ENCODE data around the gene LSR. TPM values are rescaled to one million over a fixed set of nuclear protein-coding genes. Genes with fewer than 3 reads are reported as not detected.

LSR gene
- total RNA-seq, 1 donor from 2014 or later = 55.2 TPM

DNA sequence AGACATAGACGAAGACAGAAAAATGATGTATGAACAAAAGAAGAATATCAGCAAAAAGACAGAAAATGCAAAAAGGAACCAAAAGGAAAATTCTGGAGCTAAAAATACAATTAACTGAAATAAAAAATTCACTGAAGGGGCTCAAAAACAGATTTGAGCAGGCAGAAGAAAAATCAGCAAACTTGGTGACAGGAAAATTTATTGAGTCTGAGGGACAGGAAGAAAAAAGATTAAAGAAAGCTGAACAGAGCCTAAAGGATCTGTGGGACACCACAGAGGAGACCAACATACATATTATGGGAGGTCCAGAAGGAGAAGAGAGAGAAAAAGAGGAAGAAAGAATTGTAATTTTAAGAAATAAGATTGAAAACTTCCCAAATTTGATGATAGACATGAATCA is 7.4 kb upstream of the LSR start:
- DNase-seq (ENCODE audit: low spot score) = no peak

- DNase-seq (ENCODE audit: low spot score) = no peak
Observed at GRCh38 chr19:35246466-35247092, 2.2 kb upstream of the LSR start.

DNA sequence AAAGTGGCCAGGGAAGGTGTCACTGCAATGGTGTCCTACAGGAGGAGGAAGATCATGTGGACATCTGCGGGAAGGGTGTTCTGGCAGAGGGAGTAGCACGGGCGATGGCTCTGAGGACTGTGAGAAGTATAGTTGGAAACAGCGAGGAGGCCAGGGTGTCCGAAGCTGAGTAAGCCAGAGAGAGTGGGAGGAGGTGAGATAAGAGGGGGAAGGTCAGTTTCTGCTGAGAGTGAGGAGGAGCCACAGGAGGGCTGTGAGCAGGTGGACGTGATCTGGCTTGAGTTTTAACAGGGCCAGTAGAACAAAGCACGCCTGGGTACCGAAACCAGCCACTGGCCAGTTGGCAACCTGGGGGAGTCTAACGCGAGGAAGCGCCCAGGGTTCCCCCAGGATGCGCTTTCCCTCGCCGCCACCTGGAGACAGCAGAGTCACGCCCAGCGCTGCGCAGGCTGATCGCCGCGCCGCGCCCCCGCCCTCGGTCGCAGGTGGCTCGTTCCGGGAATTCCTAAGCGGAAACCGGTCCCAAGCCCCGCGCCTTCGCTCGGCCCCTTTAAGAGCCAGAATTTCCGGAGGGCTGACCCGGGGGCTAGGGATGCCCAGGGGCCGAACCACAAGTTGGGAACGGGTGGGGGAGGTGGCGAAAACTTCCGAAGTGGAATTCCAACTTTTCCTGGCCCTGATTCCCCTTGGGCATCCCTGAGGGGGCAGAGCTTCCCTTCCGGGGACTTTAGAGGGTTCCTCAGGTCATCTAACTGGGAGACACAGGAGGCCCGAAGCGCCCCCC is 1.1 kb upstream of the LSR start:
- peak; percentile 87 for DNase-seq (ENCODE audit: low spot score)

DNA sequence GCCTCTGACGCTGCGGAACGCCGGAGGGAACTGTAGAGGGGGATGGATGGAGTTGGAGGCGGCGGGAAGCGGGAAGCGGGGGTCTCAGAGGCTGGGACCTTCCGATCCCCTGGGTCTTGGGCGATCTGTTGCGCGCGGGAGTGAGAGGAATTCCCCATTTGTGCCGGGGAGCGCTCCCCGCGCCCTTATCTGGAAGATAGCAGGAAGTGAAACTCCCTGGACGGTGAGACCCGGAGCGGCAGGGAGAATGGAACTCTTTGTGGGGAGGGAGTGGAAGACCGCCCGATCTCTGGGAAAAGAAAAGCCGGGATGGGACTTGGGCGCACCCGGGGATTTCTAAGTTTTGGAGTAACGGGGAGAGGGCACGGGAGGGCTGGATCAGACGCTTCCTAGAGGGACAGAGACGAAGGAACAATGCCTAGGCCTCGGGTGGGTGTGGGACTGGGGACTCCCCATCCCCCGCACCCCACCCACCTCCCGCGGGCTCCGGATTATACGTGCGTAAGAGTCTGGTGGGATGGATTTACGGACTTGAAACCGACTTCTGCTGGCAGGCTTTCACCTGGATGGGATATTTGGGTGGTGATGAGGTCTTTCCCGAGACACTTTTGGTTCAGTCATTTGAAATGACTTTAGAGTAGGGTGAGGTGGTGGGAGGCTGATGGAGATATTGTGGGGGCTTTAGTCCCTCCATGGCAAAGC is 495 bp downstream of the LSR start:
- DNase-seq (ENCODE audit: low spot score) = no peak

- DNase-seq (ENCODE audit: low spot score) = no peak
Observed at GRCh38 chr19:35249848-35250711, 1.3 kb downstream of the LSR start.

DNA sequence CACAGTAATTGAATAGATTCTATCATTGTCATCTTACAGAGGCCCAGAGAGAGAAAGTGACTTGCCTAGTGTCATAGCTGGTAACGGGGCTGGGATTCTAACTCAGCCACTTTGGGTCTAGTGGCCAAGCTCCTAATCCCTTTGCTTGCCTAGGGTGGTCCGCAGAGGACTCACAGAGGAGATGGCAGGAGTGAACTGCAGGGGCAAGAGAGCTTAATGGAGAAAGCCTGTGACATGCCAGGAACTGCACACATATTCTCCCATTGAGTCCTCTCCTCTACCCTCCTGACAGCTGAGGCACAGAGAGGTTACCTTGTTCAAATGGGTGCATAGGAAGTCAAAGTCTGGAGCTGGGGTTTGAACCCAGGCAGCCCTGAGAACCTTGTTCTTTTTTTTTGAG is 2.7 kb downstream of the LSR start:
- DNase-seq (ENCODE audit: low spot score) = no peak

GRCh38 chr19:35253316-35254286 is 4.8 kb downstream of the LSR start:
- DNase-seq (ENCODE audit: low spot score) = no peak

- DNase-seq (ENCODE audit: low spot score) = no peak
Observed at GRCh38 chr19:35254341-35255297, 5.8 kb downstream of the LSR start.

GRCh38 chr19:35256566-35256965 is 7.8 kb downstream of the LSR start:
- DNase-seq (ENCODE audit: low spot score) = no peak

DNA sequence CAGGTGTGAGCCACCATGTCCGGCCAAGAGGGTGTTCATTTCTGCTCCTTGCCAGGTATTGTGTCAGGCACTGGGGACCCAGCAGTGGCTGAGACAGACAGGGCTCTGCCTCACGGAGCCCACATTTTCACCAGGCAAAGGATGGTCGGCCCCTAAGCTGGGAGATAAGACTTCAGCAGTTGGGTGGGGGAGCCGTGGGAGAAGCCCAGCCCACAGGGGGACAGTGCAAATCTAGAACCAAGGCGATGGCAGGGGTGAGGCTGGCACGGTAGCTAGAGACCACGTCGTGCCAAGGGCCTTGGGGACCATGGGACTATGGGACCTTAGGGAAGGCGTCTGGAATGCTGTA is 8.3 kb downstream of the LSR start:
- DNase-seq (ENCODE audit: low spot score) = no peak

GRCh38 chr19:35260694-35261304 is 12.0 kb downstream of the LSR start:
- DNase-seq (ENCODE audit: low spot score) = peak; percentile 39

DNA sequence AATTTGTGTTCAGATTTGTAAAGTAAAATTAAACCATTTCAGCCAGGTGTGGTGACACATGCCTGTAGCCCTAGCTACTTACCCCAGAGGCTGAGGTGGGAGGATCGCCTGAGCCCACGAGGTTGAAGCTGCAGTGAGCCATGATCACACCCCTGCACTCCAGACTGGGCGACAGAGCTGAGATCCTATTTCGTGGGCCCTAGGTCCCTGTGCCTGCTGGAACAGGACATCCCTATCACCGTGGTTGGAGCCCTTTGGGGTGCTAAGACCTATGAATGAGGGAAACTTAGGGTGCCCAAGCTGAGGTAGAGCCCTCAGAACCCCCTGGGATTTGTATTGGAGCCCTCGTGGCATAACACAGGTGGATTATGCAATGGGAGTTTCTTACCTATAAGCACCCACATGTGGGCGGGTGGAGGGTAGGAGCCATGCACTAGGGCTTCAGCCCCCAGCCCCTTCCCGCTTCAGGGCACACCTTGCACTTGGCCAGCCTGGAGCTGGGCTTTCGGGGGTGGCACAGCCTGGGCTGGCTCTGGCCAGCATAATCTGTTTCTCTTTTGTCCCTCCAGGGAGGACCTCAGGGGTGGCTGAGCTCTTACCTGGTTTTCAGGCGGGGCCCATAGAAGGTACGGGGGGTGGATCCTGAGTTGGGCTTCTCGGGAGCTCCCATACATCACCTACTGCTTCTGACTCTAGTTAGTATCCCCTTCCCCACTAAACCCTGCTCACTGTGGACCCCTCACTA is 12.7 kb downstream of the LSR start:
- peak; percentile 38 for DNase-seq (ENCODE audit: low spot score)

DNA sequence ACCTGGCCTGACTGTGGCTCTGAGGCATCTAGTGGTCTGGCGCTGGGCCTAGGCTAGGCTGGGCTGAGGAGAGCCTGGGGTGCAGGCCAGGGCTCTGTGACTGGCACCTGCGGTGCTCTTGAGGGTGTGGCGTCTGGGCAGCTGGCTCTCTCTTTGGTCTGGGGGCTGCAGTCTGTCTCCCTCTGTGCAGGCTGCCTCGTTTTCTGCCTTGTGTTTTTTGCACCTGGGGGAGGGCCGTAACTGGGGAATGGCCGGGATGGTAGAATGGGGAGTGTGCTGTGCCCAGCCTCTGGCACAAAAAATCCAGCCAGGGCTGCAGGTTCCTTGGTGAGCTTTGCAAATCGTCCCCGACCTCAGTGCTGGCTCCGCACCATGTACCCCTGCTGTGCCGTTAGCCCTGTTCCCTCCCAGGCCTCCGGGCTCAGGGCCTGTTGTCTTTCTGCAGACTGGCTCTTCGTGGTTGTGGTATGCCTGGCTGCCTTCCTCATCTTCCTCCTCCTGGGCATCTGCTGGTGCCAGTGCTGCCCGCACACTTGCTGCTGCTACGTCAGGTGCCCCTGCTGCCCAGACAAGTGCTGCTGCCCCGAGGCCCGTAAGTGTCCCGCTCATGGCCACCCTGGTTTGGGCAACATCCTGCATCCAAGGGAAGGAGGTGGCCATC is 13.4 kb downstream of the LSR start:
- DNase-seq (ENCODE audit: low spot score) = peak; percentile 40

- peak; percentile 35 for DNase-seq (ENCODE audit: low spot score)
Observed at GRCh38 chr19:35264268-35265125, 15.7 kb downstream of the LSR start.

GRCh38 chr19:35265126-35265899 is 16.5 kb downstream of the LSR start:
- no peak for DNase-seq (ENCODE audit: low spot score)

DNA sequence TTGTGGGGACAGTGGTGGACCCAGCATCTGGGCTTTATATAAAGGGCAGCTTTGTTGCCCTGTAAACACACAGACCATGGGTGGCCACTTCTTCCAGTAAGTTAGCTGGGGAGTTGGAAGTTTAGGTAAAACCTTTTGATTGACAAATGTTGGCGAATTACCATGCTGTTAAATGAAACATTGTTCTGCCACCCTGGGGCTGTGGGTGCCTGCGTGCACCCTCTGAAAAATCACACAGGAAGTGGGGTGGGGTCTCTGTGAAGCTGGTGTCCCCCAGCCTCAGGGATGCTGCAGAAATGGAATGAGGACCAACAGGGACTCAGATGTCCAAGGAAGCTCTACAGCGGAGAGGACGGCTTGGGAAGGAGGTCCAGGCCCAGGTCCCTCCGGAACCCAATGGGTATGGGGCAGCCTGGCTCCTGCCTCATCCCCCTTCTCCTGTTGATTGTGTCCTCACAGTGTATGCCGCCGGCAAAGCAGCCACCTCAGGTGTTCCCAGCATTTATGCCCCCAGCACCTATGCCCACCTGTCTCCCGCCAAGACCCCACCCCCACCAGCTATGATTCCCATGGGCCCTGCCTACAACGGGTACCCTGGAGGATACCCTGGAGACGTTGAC is 17.2 kb downstream of the LSR start:
- DNase-seq (ENCODE audit: low spot score) = peak; percentile 44

All from ureter (tissue), 1 donor.